GM12865 (cell line): ENCODE data around the gene DPP3.

Source experiments
- DNase-seq: peaks from one replicate; pipeline ENCODE4 v3.0.0; 2010; ENCODE audit warnings: low read depth
- H3K4me3 ChIP-seq: 2 replicates; pipeline ENCODE4 v1.5.1; 2011; ENCODE audit warnings: mild to moderate bottlenecking, low read depth, low read length, control low read depth
- CTCF ChIP-seq: IDR thresholded peaks from 2 replicates; pipeline ENCODE4 v1.5.1; 2011; ENCODE audit warnings: low read length, control low read depth, low read depth, inconsistent platforms; ENCODE audit not compliant: insufficient read depth; ENCODE audit errors: missing control alignments

The DPP3 gene

GRCh38 chr11:66548041-66548440 lies 67.8 kb downstream of the DPP3 start:
- no peak overlapping the region for H3K4me3 ChIP-seq
- DNase-seq = no peak
- no peak for TF ChIP-seq CTCF

DNA sequence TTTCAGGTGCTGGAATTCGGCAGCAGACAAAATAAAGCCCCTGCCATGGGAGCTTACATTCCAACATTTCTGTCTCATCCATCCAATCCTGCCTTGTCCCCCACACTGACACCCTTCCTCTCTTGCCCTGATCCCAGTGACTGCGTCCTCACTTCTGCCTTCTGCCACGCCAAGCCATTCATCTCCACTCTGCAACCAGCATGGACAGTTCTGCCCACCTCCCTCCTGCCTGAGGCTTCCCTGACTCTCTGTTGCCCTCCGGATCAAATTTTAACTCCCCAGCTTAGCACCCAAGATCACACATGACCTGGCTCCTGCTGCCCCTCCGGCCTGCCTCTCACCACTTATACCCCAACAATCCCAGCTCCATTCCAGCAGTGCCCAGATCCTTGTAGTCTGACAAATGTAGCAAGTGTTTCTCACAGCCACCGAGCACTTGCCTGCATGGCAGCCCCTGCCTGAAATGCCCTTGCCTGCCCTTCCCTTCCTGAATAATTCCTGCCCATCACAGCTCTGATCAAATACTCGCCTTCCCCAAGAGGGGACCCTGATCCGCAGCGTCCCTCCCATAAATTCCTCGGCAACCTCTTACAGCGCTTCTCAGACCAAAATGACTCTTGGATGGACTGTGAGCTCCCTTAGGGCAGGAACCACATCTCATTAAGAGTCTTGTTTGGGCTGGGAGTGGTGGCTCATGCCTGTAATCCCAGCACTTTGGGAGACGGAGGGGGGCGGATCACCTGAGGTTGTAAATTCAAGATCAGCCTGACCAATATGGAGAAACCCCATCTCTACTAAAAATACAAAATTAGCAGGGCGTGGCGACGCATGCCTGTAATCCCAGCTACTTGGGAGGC lies 68.8 kb downstream of the DPP3 start:
- no peak for DNase-seq
- no peak for TF ChIP-seq CTCF
- no peak overlapping the region for H3K4me3 ChIP-seq

DNA sequence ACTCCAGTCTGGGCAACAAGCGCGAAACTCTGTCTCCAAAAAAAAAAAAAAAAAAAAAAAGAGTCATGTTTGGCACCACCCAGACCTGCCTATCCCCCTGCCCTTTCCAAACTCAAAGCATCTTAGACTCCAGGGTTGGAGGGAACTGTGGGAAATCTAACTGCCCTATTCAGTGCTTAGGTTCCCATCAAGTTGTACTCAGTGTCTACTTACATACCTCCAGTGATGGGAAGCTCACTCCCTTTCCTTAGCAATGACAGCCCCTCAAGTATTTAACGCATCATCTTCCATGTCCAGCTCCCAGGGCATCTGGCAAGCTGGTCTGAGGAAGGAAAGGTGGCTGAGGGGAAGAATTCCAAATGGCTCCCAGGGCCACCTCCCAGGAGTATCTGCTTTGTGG lies 69.5 kb downstream of the DPP3 start:
- no peak for DNase-seq
- H3K4me3 ChIP-seq = no peak overlapping the region
- no peak for TF ChIP-seq CTCF

DNA sequence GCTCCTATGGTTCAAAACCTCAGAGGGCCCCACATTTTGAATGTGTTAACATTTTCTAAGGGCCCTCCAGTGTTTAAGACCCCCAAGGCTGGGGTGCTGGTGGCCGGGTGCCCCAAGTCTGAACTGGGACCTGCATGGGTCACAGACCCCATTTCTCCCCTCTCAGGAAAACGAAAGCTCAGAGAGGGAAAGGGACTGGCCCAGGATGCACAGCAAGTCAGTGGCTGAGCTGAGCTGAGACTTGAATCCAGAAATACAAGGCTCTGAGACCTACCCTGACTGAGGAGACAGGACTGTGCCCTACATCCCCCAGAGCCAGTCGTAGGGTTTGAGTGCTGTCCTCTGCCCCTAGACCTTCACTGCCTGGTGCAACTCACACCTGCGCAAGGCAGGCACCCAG lies 70.7 kb downstream of the DPP3 start:
- DNase-seq = no peak
- no peak overlapping the region for H3K4me3 ChIP-seq
- no peak for TF ChIP-seq CTCF

DNA sequence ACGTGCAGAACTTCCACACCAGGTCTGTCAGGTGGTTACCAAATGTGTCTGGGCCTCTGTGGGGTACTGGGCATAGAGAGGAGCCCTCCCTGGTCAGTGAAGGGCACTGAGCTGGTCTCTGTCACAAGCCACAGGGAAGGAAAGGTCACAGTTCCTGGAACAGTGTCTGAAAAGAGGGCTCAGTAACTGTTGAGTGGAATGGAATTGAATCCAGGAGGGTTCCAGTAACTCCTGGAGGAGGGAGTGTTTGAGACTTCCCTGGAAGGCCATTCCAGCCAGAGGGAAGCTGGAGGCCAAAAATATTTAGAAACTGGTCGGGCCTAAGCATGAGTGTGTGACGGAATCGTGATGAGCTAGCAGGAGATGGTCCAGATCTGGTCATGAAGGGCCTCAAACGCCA lies 74.4 kb downstream of the DPP3 start:
- no peak overlapping the region for H3K4me3 ChIP-seq
- DNase-seq = no peak
- no peak for TF ChIP-seq CTCF

GRCh38 chr11:66555416-66555815 lies 75.2 kb downstream of the DPP3 start:
- TF ChIP-seq CTCF = no peak
- no peak overlapping the region for H3K4me3 ChIP-seq
- no peak for DNase-seq

DNA sequence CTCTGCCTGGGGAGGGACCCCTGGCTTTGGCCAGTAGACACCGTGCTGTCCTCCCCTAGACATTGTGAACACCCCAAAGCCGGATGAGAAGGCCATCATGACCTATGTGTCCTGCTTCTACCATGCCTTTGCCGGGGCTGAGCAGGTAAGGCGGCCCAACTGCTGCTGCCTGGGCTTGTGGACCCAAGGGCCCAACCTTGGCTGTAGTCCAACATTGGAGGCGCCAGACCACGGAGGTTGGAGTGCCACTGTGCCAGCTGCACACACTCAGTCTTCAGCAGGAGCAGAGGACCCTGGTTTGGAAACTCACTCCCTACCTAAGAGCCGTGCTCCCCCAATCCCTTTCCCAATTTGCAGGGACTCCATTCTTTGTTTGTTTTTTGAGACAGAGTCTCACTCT lies 75.9 kb downstream of the DPP3 start:
- H3K4me3 ChIP-seq = no peak overlapping the region
- DNase-seq = no peak
- no peak for TF ChIP-seq CTCF
